GM23338 (cell line): Measurements from ENCODE around the gene GEN1. TPM values are rescaled to one million over a fixed set of nuclear protein-coding genes. Genes with fewer than 3 reads are reported as not detected.

Experiments
- ATAC-seq: fragments of 200-7000 bp; cut with Tn5 transposase; 3 replicates; pipeline ENCODE4 v1.9.1; 2020
- DNase-seq: peaks from one replicate; pipeline ENCODE4 v3.0.0-alpha.2; 2015; ENCODE audit warnings: low spot score
- H2AFZ ChIP-seq: fragments of 200-600 bp; sonication (generic); 2 replicates; pipeline ENCODE4 v1.8.0; 2016; ENCODE audit warnings: antibody characterized with exemption, mild to moderate bottlenecking, moderate library complexity
- H3F3A ChIP-seq: fragments of 200-600 bp; sonication (generic); replicated peaks from 2 replicates; pipeline ENCODE4 v1.8.0; 2017; ENCODE audit warnings: antibody characterized with exemption, mixed run types, low read depth
- H3K27ac ChIP-seq: fragments of 200-600 bp; sonication (generic); 2 replicates; pipeline ENCODE4 v1.6.1; 2016; ENCODE audit warnings: low read depth
- H3K27me3 ChIP-seq: fragments of 200-600 bp; sonication (generic); 2 replicates; pipeline ENCODE4 v1.8.0; 2016; ENCODE audit warnings: mild to moderate bottlenecking, mixed run types, moderate library complexity; ENCODE audit not compliant: insufficient read depth
- H3K36me3 ChIP-seq: fragments of 200-600 bp; sonication (generic); 2 replicates; pipeline ENCODE4 v1.8.0; 2016; ENCODE audit warnings: mild to moderate bottlenecking; ENCODE audit not compliant: insufficient read depth
- H3K4me1 ChIP-seq: fragments of 200-600 bp; sonication (generic); 2 replicates; pipeline ENCODE4 v1.8.0; 2016; ENCODE audit warnings: mild to moderate bottlenecking, moderate library complexity; ENCODE audit not compliant: insufficient read depth
- H3K4me2 ChIP-seq: fragments of 200-600 bp; sonication (generic); 2 replicates; pipeline ENCODE4 v1.7.1; 2017; ENCODE audit warnings: mixed run types
- H3K4me3 ChIP-seq: fragments of 200-600 bp; sonication (generic); 2 replicates; pipeline ENCODE4 v1.6.1; 2016; ENCODE audit warnings: mixed run types
- H3K79me2 ChIP-seq: fragments of 200-600 bp; sonication (generic); replicated peaks from 2 replicates; pipeline ENCODE4 v1.8.0; 2017; ENCODE audit warnings: mild to moderate bottlenecking; ENCODE audit not compliant: insufficient read depth
- H3K9me2 ChIP-seq: fragments of 200-600 bp; sonication (generic); 2 replicates; pipeline ENCODE4 v1.8.0; 2017; ENCODE audit not compliant: insufficient read depth
- H4K20me1 ChIP-seq: fragments of 200-600 bp; sonication (generic); replicated peaks from 2 replicates; pipeline ENCODE4 v1.8.0; 2017; ENCODE audit warnings: mild to moderate bottlenecking; ENCODE audit not compliant: insufficient read depth
- H3K27ac Mint-ChIP-seq: 2 replicates; pipeline ENCODE4 v1.8.0; 2020; ENCODE audit warnings: inconsistent platforms, mild to moderate bottlenecking, moderate library complexity, mixed read lengths
- H3K27me3 Mint-ChIP-seq: 3 replicates; pipeline ENCODE4 v1.8.0; 2022; ENCODE audit warnings: low read depth, mild to moderate bottlenecking, moderate library complexity, mixed read lengths, inconsistent platforms; ENCODE audit not compliant: insufficient read depth, poor library complexity
- H3K36me3 Mint-ChIP-seq: 3 replicates; pipeline ENCODE4 v1.8.0; 2021; ENCODE audit warnings: low read depth, mild to moderate bottlenecking, inconsistent platforms, moderate library complexity, mixed read lengths
- H3K4me1 Mint-ChIP-seq: 3 replicates; pipeline ENCODE4 v1.8.0; 2020; ENCODE audit warnings: mild to moderate bottlenecking, inconsistent platforms, mixed read lengths
- H3K4me3 Mint-ChIP-seq: 3 replicates; pipeline ENCODE4 v1.8.0; 2021; ENCODE audit warnings: moderate library complexity, mild to moderate bottlenecking, inconsistent platforms, mixed read lengths
- H3K9me3 Mint-ChIP-seq: 3 replicates; pipeline ENCODE4 v1.8.0; 2020; ENCODE audit warnings: moderate library complexity, mild to moderate bottlenecking, inconsistent platforms, mixed read lengths
- CREB1 ChIP-seq: fragments of 250-450 bp; sonication (Bioruptor Pico); IDR thresholded peaks from 2 replicates; pipeline ENCODE4 v1.5.0; 2020; ENCODE audit warnings: low read depth, mild to moderate bottlenecking, moderate library complexity
- CTCF ChIP-seq, 2 experiments: fragments of 200-600 bp in 1 of 2; sonication (generic) in 1 of 2; conservative IDR thresholded peaks; 2 replicates each; pipeline versions ENCODE4 v1.5.1 to v1.6.1; 2016 to 2017; ENCODE audit warnings: antibody characterized with exemption in 2 of 2, low read depth in 2 of 2, mild to moderate bottlenecking in 2 of 2, moderate library complexity in 1 of 2
- ETS1 ChIP-seq: IDR thresholded peaks from 2 replicates; pipeline ENCODE4 v1.6.1; 2016; ENCODE audit warnings: antibody characterized with exemption
- EZH2 ChIP-seq: fragments of 200-600 bp; sonication (generic); IDR thresholded peaks from one replicate; pipeline ENCODE4 v1.8.0; 2017; ENCODE audit warnings: antibody characterized with exemption, mild to moderate bottlenecking, low read depth; ENCODE audit not compliant: unreplicated experiment
- EZH2phosphoT487 ChIP-seq: fragments of 200-600 bp; sonication (generic); IDR thresholded peaks from one replicate; pipeline ENCODE4 v1.8.1; 2018; ENCODE audit warnings: antibody characterized with exemption; ENCODE audit not compliant: unreplicated experiment
- JUNB ChIP-seq: IDR thresholded peaks from one replicate; pipeline ENCODE4 v1.6.1; 2016; ENCODE audit warnings: antibody characterized with exemption; ENCODE audit not compliant: unreplicated experiment
- NANOG ChIP-seq: IDR thresholded peaks from 2 replicates; pipeline ENCODE4 v1.6.1; 2016; ENCODE audit warnings: antibody characterized with exemption, borderline replicate concordance
- POLR2AphosphoS5 ChIP-seq: IDR thresholded peaks from 2 replicates; pipeline ENCODE4 v1.6.1; 2016; ENCODE audit warnings: antibody characterized with exemption, low read depth
- REST ChIP-seq: IDR thresholded peaks from one replicate; pipeline ENCODE4 v1.6.1; 2018; ENCODE audit warnings: antibody characterized with exemption; ENCODE audit not compliant: unreplicated experiment
- STAT1 ChIP-seq: IDR thresholded peaks from one replicate; pipeline ENCODE4 v1.6.1; 2016; ENCODE audit warnings: antibody characterized with exemption; ENCODE audit not compliant: unreplicated experiment
- ZNF114 ChIP-seq: fragments of 250-450 bp; sonication (Bioruptor Pico); IDR thresholded peaks from 2 replicates; pipeline ENCODE4 v1.5.0; 2020; ENCODE audit warnings: mild to moderate bottlenecking, moderate library complexity
- ZNF331 ChIP-seq: fragments of 250-450 bp; sonication (Bioruptor Pico); IDR thresholded peaks from 2 replicates; pipeline ENCODE4 v1.5.0; 2020; ENCODE audit warnings: low read depth, mild to moderate bottlenecking, moderate library complexity
- ZNF462 ChIP-seq: fragments of 250-450 bp; sonication (Bioruptor Pico); IDR thresholded peaks from 2 replicates; pipeline ENCODE4 v1.5.0; 2020; ENCODE audit warnings: mild to moderate bottlenecking, moderate library complexity
- polyA plus RNA-seq: library from polyadenylated mRNA; unstranded; fragments of >200 nt; fragmentation: Nextera tagmentation; extraction: Ambion mirVana; gene quantifications from 2 replicates; pipeline ENCODE4 v1.2.1, GENCODE V29; 2016
- total RNA-seq: library from RNA; depleted of rRNA; stranded (reverse); fragments of >200 nt; shearing (Covaris generic); gene quantifications from 2 replicates; pipeline ENCODE4 v1.2.3, GENCODE V29; 2014

GEN1 gene
- total and polyA plus RNA-seq, 2 experiments from 2014 or later = 14.2 to 43.3 TPM

GRCh38 chr2:17791121-17791816, 37.3 kb downstream of the GEN1 start:
- peaks cover 2% of the 10 kb centered on the region for H3K27me3 Mint-ChIP-seq
- Histone ChIP-seq H3K4me3 (no peak overlapping the region), H3K4me1 (no peaks in the 10 kb centered on the region), H2AFZ (no peak overlapping the region), H3F3A (no peaks in the 10 kb centered on the region), H3K9me2 (no peaks in the 10 kb centered on the region), H3K36me3 (no peaks in the 10 kb centered on the region), H3K27me3 (no peaks in the 10 kb centered on the region), H4K20me1 (no peaks in the 10 kb centered on the region), H3K79me2 (no peaks in the 10 kb centered on the region), H3K27ac (no peak overlapping the region), H3K4me2 (no peak overlapping the region)
- peaks cover 8% of the 10 kb centered on the region for H3K4me1 Mint-ChIP-seq
- H3K4me3 Mint-ChIP-seq = no peak overlapping the region
- H3K36me3 Mint-ChIP-seq = no peaks in the 10 kb centered on the region
- H3K9me3 Mint-ChIP-seq = no peaks in the 10 kb centered on the region
- DNase-seq = no peak
- H3K27ac Mint-ChIP-seq = no peak overlapping the region
- ATAC-seq = no peak
- TF ChIP-seq POLR2AphosphoS5 (no peak), JUNB (no peak), ZNF462 (CRISPR knock-in tag) (no peak), ZNF331 (CRISPR knock-in tag) (no peak), CREB1 (CRISPR knock-in tag) (no peak), EZH2phosphoT487 (no peak), REST (no peak), STAT1 (no peak), ZNF114 (CRISPR knock-in tag) (no peak), EZH2 (no peak), CTCF (conservative IDR thresholded peaks at IDR 0.05; ENCODE audit: low read depth in 2 of 2) (no peak), NANOG (no peak), ETS1 (no peak)
